SKM-1 (cell line): ENCODE data around the gene SHISAL1.

Experiments used
- DNase-seq: peaks from one replicate; lab custom pipeline; 2025; ENCODE audit not compliant: unreplicated experiment; lab: John Stamatoyannopoulos, UW

SHISAL1 gene

DNA sequence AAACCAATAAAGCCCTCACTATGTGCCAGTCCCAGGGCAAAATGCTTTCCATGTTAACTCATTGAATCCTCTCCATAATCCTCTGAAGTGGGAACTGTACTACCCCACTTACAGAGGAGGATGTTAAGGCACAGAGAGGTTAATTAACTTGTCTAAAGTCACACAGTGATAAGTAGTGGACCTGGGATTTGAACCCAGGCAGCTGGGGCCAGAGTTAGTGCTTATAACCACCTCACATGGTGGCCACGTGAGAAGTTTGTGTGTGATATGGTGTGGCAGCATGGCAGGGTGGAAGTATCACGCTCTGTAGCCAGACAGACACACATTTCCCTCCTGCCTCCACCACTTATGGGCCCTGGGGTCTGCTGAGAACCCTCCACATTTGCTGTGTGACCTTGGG lies 115.5 kb downstream of the SHISAL1 start:
- DNase-seq = no peak

DNA sequence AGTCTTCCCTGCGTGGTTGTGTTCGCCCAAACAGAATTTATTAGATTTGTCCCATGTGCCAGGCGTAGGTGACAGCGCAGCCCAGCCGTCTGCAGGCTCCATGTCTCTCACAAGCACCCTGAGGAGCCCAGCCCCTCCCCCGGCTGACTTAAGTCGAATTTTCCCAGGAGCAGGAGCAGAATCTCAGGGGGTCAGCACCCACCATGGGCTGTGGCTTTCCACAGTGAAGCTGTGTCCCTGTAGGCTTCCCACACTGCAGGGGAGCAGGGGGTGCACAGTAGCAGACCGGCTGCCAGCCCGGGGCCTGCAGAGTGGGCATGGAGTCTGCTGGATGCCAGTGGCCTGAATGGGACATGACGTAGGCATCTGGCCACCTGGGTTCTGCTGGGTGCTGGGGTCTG lies 116.0 kb downstream of the SHISAL1 start:
- no peak for DNase-seq

DNA sequence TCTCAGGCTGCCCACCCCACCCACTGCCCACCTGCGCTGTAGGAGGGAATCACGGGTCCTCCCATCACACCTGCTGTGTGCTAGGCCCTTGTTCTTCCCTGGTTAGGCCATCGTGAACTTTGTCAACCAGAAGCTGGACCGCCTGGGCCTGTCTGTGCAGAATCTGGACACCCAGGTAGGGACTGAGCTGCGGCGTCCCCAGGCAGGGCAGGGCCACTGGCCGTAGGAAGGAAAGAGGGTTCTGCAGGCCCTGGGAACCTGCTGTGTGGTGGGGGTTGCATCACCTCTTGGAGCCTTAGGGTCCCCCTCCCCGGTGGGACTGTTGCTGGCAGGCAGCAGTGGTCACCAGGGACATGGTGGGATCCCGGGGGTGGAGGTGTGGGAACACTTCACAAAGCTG lies 116.5 kb downstream of the SHISAL1 start:
- DNase-seq = no peak

DNA sequence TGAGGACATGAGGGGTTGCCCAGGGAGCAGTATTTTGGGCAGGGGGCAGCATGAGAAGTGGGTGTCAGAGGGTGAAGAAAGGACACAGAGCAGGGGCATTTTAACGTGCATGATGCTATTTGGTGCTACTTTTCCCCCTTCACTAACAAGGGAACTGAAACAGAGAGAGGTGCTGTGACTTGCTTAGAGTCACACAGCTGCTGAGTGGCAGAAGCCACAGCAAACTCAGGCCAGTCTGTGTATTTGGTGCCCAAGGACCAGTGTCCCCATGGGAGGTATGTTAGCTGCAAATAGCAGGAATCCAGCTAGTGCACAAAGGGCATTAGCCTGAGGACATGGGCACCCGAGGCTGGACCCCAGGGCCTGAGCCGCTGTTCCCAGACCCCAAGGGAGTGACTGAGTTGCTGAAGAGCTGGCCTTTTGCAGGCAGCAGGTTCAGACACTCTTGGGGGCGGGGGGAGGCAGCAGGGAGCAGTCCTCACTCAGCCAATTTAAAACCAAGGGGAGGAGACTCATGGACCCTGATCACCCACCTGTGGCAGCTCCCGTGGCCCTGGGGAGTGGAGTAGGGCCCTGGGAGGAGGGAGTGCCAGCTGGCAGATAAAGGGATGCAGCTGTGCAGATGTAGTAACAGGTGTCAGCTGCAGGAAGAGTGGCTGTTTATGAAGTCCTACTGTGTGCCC lies 117.4 kb downstream of the SHISAL1 start:
- no peak for DNase-seq

DNA sequence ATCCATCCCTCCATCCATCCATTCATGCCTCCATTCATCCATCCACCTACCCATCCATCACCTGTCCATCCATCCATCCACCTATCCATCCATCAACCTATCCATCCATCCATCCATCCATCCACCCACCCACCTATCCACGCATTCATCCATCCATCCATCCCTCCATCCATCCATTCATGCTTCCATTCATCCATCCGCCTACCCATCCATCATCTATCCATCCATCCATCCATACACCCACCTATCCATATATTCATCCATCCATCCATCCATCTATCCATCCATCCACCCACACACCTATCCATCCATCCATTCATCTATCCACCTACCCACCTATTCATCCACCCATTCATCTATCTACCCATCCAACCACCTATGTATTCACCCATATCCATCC lies 118.2 kb downstream of the SHISAL1 start:
- DNase-seq = no peak
